RWPE2 (cell line): ENCODE data around the gene DIDO1.

Experiments used
- ATAC-seq: fragments of 200-7000 bp; cut with Tn5 transposase; 3 replicates; pipeline ENCODE4 v1.9.1; 2021; ENCODE audit warnings: low read depth
- DNase-seq: peaks from one replicate; pipeline ENCODE4 v3.0.0-alpha.2; 2020; ENCODE audit warnings: low spot score
- H3K27ac ChIP-seq: fragments of 450-650 bp; 2 replicates; pipeline ENCODE4 v1.5.1; 2017; ENCODE audit warnings: mild to moderate bottlenecking; ENCODE audit not compliant: poor library complexity, severe bottlenecking
- H3K27me3 ChIP-seq: fragments of 250-450 bp; sonication (Bioruptor Pico); 2 replicates; pipeline ENCODE4 v1.5.1; 2021; ENCODE audit warnings: mild to moderate bottlenecking, moderate library complexity; ENCODE audit not compliant: insufficient read depth, poor library complexity, severe bottlenecking
- H3K36me3 ChIP-seq: fragments of 250-450 bp; sonication (Bioruptor Pico); 2 replicates; pipeline ENCODE4 v1.5.1; 2020; ENCODE audit warnings: low read depth, mild to moderate bottlenecking, moderate library complexity
- H3K4me1 ChIP-seq: fragments of 250-450 bp; sonication (Bioruptor Pico); 2 replicates; pipeline ENCODE4 v1.5.1; 2021; ENCODE audit warnings: mild to moderate bottlenecking, moderate library complexity; ENCODE audit not compliant: insufficient read depth, poor library complexity, severe bottlenecking
- H3K4me3 ChIP-seq: fragments of 250-450 bp; sonication (Bioruptor Pico); 2 replicates; pipeline ENCODE4 v1.5.1; 2021; ENCODE audit warnings: mild to moderate bottlenecking, moderate library complexity; ENCODE audit not compliant: severe bottlenecking
- H3K9me3 ChIP-seq: fragments of 250-450 bp; sonication (Bioruptor Pico); 2 replicates; pipeline ENCODE4 v1.5.1; 2021; ENCODE audit warnings: mild to moderate bottlenecking, moderate library complexity; ENCODE audit not compliant: severe bottlenecking
- TF ChIP-seq, protein P1 (sequence below): fragments of 450-650 bp; IDR thresholded peaks from one replicate; pipeline ENCODE4 v1.5.1; 2017; ENCODE audit warnings: mild to moderate bottlenecking, moderate library complexity; ENCODE audit not compliant: poor library complexity, severe bottlenecking

Gene DIDO1

DNA sequence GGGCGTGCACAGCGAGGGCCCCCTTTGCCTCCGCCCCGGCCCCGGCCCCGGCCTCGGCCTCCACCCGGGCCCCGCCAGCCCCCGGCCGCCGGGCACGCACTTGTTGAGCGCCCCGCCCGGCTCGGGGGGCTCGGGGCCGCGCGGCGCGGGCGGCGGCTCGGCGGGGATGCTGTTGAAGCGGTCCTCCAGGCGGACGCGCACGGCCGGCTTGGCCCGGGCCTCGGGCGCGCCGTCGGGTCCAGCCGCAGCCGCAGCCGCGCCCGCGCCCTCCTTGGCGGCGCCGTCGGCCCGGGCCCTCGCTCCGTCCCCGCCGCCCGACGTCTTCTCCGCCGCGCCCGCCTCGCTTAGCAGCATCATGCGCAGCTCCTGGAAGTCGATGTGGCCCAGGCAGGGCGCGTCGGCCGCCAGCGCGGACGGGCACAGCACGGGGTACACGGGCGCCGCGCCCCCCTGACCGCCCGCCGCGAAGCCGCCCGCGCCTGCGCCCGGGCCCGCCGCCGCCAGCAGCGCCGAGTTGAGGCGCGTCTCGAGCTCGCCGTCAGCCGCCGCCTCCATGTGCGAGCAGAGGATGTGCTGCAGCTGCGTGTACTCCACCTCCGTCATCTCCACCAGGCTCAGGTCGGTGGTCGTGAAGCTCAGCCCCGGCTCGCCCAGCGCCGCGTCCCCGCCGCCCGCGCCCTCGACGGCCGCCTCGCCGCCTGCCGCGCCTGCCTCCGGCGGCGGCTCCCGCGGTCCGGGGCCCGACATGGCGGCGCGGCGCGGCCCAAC, 65.2 kb downstream of the DIDO1 start:
- DNase-seq (peak; percentile 78), ATAC-seq (peak; percentile 3; the same call in 2 of the 3 replicates)
- TF ChIP-seq, protein P1, sequence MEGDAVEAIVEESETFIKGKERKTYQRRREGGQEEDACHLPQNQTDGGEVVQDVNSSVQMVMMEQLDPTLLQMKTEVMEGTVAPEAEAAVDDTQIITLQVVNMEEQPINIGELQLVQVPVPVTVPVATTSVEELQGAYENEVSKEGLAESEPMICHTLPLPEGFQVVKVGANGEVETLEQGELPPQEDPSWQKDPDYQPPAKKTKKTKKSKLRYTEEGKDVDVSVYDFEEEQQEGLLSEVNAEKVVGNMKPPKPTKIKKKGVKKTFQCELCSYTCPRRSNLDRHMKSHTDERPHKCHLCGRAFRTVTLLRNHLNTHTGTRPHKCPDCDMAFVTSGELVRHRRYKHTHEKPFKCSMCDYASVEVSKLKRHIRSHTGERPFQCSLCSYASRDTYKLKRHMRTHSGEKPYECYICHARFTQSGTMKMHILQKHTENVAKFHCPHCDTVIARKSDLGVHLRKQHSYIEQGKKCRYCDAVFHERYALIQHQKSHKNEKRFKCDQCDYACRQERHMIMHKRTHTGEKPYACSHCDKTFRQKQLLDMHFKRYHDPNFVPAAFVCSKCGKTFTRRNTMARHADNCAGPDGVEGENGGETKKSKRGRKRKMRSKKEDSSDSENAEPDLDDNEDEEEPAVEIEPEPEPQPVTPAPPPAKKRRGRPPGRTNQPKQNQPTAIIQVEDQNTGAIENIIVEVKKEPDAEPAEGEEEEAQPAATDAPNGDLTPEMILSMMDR = no peak
- H3K36me3 ChIP-seq = peaks cover 18% of the 10 kb centered on the region
- H3K27ac ChIP-seq = peak overlapping the region; percentile 32
- H3K4me3 ChIP-seq = peak overlapping the region; percentile 97
- H3K27me3 ChIP-seq = no peaks in the 10 kb centered on the region
- H3K9me3 ChIP-seq = no peaks in the 10 kb centered on the region
- H3K4me1 ChIP-seq = peaks cover 18% of the 10 kb centered on the region

DNA sequence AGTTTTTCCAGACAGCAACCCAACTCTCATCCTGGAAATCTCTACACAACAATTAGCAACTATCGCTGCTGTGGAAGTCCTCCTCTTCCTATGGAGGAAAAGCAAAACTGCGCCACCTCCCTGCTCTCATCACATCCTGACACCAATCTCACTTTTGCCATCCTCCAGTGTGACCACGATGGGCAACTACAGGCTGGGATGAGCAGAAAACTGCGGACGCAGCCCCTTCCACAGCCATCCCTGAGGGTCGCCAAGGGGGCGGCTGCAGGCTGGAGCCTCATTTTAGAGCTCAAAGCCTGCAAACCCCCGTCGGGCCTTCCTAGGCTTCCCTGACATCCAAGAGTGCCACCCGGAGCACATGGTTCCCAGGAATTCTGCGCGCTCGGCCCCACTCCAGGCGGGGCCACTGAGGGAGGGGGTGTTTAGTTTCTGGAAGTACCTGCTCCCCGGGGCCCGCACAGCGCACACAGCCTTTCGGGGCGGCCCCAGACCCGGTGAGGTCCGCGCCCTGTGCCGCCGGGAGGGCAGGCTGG, 65.8 kb downstream of the DIDO1 start:
- no peaks in the 10 kb centered on the region for H3K27me3 ChIP-seq
- peaks cover 25% of the 10 kb centered on the region for H3K36me3 ChIP-seq
- no peaks in the 10 kb centered on the region for H3K9me3 ChIP-seq
- TF ChIP-seq, protein P1 = peak; percentile 50
- H3K4me1 ChIP-seq = peaks cover 18% of the 10 kb centered on the region
- peak overlapping the region; percentile 97 for H3K4me3 ChIP-seq
- peak overlapping the region; percentile 32 for H3K27ac ChIP-seq
- ATAC-seq (peak; percentile 15), DNase-seq (peak; percentile 83)

DNA sequence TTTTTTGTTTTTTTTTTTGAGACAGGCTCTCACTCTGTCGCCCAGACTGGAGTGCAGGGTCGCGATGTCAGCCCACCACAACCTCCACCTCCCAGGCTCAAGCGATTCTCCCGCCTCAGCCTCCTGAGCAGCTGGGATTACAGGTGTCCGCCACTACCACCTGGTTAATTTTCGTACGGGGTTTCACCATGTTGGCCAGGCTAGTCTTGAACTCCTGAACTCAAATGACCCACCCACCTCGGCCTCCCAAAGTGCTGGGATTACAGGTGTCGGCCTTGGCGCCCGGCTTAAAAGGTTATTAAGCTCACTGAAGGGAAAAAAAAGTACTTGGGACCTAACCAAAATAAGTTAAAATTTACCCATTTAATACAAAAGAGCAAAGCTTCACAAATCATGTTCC, 66.6 kb downstream of the DIDO1 start:
- TF ChIP-seq, protein P1 = no peak
- Histone ChIP-seq H3K36me3 (peaks cover 32% of the 10 kb centered on the region), H3K4me1 (peaks cover 18% of the 10 kb centered on the region), H3K9me3 (no peaks in the 10 kb centered on the region), H3K27me3 (no peaks in the 10 kb centered on the region), H3K27ac (no peak overlapping the region), H3K4me3 (no peak overlapping the region)
- ATAC-seq (no peak), DNase-seq (peak; percentile 58)

DNA sequence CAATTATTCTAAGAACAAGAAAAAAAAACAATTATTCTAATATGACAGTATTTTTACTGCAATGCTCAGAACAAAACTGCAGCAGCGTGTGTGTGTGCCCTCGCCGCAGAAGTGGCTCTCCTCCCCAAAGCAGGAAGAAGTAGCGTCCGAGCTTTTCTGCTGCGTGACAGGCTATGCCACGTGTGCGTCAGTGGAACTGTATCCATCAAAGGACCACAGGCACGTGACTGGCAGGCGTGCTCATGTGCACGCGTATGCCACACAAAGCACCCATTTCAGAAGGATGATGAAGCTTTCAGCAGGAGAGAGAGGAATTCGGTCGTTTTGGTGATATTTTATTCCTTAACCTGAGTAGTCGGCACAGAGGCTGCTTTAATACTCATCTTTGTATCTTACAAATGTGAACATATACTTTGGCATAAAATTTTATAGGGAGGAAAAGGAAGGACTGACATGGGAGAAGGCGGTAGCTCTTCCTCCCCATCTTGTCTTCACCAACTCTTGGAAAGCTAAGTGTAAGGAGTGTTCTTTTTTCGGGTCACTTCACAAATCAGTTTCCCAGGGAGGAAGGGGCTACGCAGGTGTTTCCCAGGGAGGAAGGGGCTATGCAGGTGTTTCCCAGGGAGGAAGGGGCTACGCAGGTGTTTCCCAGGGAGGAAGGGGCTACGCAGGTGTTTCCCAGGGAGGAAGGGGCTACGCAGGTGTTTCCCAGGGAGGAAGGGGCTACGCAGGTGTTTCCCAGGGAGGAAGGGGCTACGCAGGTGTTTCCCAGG, 68.1 kb downstream of the DIDO1 start:
- peak overlapping the region; percentile 19 for H3K27ac ChIP-seq
- ATAC-seq = no peak

More for the DNA sequence above, 68.1 kb downstream of the DIDO1 start:
- Histone ChIP-seq H3K27me3 (no peaks in the 10 kb centered on the region), H3K4me1 (peaks cover 18% of the 10 kb centered on the region), H3K36me3 (peaks cover 47% of the 10 kb centered on the region), H3K4me3 (no peak overlapping the region), H3K9me3 (no peaks in the 10 kb centered on the region)
- DNase-seq = peak; percentile 72
- TF ChIP-seq, protein P1 = no peak
